GM19239 (cell line): ENCODE results near the gene C12orf76.
"Not testable (repeated sequence)": the region's sequence is repeated elsewhere in the genome, so short reads cannot be mapped to it uniquely, and the experiment has no call there.

ENCODE experiments used
- DNase-seq: peaks from one replicate; pipeline ENCODE4 v3.0.0; 2011; ENCODE audit warnings: low spot score; ENCODE audit not compliant: insufficient read length
- FAIRE-seq: peaks from 2 replicates; lab custom pipeline; 2011; peaks lifted over from hg19 to GRCh38; lab: Jason Lieb, UNC

C12orf76 gene

DNA sequence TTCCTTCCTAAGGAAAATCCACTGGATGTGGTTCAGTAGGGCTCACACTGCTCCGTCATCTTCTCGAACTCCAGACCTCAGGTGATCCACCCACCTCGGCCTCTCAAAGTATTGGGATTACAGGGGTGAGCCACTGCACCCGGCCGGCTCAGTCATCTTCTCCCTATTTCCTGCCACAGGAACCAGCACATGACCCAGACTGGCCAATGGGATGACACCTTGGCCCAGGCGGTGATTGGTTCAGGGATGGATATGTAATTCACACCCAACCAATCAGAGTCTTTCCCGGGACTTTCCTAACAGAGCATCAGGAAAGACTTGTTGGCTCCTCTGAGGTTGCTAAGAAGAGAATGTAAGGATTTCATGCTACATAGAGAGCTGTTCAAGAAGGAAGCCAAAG is 19.2 kb upstream of the C12orf76 start:
- no peak for FAIRE-seq
- no peak for DNase-seq

DNA sequence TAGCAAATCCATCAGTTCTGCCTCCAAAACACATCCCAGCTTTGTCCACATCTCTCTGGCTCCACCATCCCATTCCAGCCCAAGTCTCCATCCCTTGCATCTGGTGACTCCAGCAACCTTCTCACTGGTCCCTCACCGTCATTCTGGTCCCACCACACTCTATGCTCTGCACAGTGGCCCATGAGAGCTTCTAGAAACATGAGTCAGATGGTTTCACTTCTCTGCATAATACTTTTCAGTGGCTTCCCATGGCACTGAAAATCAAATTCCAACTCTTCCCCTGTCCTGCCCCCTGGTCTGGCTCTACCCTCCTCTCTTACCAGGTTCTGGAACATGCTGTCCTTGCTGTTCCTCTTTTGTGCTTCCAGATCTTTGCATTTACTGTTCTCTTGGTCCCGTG is 17.2 kb upstream of the C12orf76 start:
- no peak for DNase-seq
- FAIRE-seq: no peak

DNA sequence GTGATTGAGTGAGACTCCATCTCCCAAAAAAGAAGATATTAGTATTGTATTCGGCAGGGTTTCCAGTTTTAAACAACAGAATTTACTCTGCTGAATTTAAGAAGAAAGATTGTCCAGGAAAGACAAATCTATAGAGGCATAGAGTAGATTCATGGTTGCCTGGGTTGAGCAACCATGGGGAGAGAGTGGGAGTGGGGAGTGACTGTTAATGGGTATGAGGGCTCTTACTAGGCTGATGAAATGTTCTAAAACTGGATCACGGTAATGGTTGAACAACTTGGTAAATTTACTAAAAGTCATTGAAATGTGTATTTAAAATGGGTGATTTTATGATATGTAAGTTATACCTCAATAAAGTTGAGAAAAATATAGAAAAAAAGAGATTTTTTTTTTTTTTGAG is 13.9 kb upstream of the C12orf76 start:
- DNase-seq (no peak), FAIRE-seq (no peak)

DNA sequence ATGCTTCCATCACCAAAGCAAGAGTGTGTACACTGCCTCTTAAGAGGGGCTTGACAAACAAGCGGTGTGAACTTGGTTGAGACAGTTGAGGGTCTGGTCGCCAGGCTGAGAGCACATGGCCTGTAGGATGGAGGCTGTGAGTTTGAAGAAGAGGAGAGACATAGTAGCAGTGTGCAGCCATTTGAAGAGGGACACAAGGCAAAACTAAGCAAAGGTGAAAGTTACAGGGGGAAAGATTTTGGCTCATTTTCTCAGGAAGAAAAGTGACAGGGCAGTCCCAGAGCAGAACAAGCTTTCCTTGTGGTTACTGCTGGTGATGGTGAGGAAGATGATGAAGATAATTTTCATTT is 11.3 kb upstream of the C12orf76 start:
- DNase-seq (no peak), FAIRE-seq (no peak)

DNA sequence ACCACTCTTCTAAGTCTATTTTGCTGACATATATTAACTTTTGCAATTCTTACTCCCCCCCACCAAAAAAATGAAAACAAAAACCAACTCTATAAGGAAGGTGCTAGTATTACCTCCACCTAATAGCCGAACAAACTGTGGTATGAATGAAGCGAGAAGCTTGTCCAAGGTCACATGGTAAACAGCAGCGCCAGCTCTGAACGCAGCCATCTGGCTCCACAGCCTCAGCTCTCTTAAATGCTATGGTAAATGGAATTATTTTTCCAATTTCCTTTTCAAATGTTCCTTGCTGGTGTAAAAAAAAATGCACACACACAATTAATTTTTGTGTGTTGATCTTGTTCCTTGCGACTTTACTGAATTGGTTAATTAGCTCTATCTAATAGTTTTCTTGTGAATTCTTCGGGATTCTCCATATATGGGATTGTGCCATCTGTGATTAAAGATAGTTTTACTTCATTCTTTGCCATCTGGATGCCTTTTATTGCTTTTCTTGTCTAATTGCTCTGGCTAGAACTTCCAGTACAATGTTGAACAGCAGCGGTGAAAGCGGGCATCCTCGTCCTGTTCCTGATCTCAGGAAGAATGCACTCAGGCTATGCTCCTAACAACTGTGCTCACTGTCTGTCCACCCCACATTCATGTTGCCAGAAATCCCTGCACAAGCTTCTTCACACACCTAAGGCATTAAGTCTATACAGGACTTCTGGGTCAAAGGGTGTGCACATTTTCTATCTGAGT is 10.7 kb upstream of the C12orf76 start:
- no peak for FAIRE-seq
- no peak for DNase-seq

DNA sequence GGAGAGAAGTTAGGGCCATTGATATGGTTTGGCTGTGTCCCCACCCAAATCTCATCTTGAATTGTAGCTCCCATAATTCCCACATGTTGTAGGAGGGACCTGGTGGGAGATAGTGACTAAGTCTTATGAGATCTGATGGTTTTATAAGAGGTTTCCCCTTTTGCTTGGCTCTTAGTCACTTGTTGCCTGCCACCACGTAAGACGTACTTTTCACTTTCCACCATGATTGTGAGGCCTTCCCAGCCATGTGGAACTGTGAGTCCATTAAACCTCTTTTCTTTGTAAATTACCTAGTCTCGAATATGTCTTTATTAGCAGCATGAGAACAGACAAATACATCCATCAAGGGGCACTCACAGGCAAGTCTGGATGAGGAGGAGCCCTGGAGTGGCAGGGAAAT is 8.3 kb upstream of the C12orf76 start:
- not testable (repeated sequence) for FAIRE-seq, DNase-seq

DNA sequence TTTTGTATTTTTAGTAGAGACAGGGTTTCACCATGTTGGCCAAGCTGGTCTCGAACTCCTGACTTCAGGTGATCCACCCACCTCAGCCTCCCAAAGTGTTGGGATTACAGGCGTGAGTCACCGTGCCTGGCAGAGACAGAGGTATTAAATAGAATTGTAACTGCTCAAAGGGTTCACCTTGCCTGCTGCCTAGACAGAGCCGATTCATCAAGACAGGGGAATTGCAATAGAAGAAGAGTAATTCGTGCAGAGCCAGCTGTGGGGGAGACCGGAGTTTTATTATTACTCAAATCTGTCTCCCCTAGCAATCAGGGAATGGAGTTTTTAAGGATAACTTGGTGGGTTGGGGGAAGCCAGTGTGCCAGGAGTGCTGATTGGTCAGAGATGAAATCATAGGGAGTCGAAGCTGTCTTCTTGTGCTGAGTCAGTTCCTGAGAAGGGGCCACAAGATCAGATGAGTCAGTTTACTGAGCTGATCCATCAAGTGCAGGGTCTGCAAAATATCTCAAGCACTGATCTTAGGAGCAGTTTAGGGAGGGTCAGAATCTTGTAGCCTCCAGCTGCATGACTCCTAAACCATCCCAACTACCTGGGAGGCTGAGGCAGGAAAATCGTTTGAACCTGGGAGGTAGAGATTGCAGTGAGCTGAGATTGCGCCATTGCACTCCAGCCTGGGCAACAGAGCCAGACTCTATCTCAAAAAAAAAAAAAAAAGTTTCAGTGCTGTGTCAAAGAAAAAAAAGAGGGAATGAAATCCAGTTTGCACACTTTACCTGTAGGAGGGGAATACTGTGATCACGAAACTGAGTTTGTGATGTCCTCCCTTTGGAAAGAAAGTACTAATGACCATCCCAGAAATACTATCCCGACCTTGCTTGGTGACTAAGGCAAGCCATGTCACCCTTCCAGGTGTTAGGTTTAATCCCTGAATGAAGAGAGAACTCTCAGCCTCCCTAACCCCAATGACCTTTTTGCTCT is 7.3 kb upstream of the C12orf76 start:
- not testable (repeated sequence) for FAIRE-seq

DNA sequence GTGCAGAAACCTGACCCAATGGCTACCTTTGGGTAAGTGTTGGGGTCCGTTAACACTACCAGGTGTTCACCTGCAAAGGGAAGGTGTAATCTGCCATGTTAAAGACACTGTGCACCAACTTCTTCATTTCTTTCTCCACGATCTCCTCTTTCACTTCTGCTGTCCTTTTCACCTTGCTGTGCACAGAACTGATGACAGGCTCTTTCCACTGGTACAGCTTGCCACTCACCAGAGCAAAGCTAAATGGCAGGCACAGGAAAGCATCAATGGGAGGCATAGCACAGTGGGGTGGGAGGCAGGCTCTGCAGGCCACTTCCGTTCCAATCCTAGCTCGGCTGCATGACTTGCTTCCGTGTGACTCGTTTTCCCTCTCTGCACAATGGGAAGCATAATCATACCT is 2.6 kb upstream of the C12orf76 start:
- FAIRE-seq (no peak), DNase-seq (no peak)

More for the DNA sequence above, 7.3 kb upstream of the C12orf76 start:
- not testable (repeated sequence) for DNase-seq

DNA sequence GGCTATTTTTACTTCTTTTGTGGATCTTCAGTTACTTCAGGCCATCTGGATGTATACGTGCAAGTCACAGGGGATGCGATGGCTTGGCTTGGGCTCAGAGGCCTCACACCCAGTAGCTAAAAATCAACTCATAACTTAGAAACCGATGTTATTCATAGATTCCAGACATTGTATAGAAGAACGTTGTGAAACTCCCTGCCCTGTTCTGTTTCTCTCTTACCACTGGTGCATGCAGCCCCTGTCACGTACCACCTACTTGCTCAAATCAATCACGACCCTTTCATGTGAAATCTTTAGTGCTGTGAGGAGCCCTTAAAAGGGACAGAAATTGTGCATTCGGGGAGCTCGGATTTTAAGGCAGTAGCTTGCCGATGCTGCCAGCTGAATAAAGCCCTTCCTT is 1.3 kb upstream of the C12orf76 start:
- not testable (repeated sequence) for FAIRE-seq, DNase-seq

DNA sequence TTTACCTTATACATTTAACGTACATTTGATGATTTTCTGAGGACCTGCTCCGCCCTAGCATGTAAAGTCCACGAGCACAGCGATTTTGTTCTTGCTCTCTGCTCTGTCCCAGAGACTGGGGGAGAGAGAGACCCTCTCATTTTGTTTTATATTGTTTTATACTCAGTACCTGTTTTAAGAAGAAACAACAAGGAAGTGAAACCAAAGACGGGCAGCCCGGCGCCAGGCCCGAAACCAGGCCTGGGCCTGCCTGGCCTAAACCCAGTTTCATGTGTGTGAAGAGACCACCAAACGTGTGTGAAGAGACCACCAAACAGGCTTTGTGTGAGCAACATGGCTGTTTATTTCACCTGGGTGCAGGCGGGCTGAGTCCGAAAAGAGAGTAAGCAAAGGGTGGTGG is 712 bp upstream of the C12orf76 start:
- DNase-seq: not testable (repeated sequence)
- FAIRE-seq: peak; percentile 59

DNA sequence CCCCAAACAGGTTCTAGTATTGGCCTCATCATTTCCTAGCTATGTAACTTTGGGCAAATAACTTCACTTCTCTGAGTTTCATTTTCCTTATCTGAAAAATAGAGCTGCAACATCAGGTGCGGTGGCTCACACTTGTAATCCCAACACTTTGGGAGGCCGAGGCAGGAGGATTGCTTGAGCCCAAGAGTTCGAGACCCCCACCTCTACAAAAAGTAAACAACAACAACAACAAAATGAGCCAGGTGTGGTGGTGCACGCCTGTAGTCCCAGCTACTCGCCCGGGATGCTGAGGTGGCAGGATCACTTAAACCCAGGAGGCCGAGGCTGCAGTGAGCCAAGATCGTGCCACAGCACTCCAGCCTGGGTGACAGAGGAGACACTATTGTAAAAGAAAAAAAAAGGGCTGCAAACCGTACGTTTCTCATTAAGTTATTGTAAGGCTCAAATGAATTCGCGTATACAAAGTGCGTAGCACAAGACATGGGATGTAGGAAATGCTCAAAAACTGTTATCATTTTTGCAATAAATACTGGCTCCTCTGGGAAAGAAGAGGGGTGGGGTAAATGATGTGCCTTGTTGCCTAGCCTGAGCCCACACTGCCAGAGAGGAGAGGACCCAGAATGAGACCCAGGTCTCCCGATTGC is 903 bp downstream of the C12orf76 start:
- DNase-seq: no peak
- no peak for FAIRE-seq

DNA sequence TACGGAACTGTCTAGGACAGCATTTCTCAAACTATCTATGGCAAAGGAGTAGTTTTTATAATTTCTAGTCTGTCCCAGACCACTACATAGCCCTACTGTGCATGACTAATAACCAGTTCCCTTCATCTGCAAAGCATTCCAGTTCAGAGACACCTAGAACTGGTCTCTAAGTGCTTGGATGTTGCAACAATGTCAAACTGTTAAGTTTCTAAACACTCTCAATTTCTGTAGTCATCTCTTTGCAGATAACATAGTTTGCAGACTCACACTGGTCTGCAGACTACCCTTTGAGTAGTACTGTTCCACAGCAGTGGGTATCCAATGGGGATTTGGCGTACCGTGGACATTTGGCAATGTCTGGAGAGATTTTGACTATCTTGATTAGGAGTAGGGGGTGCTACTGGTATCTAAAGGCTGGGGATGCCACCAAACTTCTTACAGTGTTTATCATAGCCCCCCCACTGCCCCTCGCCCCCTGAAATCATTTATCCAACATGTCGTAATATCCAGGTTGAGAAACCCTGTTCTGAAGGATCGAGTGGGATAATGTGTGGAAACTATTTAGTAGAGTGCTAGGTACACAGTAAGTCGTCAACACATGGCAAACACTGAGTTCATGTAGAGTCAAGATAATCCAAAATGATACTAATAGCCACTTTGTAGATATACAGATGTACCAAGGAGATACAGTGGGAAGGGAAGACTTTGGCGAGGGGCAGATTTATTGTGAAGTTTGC is 1.7 kb downstream of the C12orf76 start:
- no peak for DNase-seq
- no peak for FAIRE-seq

DNA sequence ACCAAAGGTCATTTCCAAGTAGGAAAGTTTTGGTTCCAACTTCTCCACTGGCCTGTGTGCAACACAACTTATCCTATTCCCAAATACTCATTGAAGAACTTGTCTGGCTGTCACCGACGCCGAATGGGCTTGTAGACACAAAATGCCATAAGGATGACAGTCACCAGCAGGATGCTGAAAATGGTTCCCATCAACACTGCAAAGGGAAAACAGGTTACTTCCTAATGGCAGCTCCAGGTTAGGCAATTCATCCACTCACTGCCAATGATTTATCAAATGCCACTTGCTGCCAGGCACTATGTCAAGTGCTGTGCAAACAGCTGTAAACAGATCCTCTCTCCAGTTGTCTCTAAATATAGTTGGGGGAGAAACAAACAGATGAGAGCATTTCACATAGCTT is 6.1 kb downstream of the C12orf76 start:
- FAIRE-seq (no peak), DNase-seq (no peak)

DNA sequence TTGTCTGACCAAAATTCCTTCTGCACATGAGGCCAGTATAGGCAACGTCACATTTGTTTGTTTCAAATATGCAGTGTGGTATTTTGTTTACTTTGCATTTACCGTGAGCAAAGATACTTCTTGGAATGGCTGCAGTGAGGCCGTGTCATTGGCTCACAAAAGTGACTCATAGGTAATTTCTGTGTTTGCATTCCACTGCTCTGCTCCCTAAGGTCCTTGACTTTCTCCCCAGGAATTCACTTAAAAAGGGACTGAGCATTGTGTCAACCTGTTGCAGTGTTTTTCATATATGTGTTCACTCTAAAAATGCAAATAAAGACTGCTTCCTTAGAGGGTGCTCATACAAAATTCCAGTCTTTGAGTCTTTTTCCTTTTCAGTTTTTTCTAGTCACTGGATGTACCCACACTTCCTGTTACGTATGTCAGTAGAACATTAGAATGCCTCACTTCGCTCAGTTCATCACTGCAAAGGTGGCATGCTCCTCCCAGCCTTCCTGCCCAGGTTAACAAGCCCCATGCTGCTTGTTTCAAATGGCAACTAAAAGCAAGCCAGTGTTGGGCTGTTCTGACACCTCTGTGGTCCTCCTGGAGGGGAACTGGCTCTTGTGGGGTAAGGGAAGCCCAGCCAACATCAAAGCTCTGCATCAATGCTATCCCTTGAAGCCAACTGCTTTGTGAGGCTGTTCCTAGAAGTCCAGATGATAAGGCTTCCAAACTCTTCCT is 9.1 kb downstream of the C12orf76 start:
- FAIRE-seq (no peak), DNase-seq (no peak)

DNA sequence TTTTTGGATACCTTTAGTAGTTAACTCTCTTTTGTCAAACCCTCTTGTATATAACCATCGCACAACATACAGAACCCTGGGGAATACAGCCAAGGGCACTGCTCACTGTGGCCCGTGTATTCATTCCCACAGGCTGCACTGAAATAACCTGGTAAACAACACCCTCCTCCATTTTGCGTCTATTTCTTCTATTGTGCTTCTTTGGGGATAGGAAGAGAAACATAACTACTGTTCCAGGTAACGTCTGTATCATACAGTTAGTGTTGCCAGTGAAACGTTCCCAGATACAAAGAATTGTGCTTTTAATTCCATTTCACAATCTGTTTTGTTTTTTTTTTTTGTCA is 9.6 kb downstream of the C12orf76 start:
- no peak for FAIRE-seq

DNA sequence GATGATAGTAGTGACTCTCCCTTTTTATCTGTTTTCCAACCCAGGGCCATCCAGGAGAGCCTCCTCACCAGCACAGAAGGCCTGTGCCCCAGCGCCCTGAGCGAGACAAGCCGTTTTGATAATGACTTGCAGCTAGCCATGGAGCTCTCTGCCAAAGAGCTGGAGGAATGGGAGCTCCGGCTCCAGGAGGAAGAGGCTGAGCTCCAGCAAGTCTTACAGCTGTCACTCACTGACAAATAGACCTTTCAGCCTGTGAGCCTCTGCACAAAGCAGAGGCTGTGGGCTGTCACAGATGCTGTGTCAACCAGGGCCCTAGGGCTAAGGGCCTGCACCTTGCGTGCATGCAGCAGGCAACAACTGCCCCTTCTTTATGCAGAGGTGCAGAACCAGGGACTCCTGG is 11.0 kb downstream of the C12orf76 start:
- DNase-seq (no peak), FAIRE-seq (no peak)

More for the DNA sequence above, 9.6 kb downstream of the C12orf76 start:
- no peak for DNase-seq

DNA sequence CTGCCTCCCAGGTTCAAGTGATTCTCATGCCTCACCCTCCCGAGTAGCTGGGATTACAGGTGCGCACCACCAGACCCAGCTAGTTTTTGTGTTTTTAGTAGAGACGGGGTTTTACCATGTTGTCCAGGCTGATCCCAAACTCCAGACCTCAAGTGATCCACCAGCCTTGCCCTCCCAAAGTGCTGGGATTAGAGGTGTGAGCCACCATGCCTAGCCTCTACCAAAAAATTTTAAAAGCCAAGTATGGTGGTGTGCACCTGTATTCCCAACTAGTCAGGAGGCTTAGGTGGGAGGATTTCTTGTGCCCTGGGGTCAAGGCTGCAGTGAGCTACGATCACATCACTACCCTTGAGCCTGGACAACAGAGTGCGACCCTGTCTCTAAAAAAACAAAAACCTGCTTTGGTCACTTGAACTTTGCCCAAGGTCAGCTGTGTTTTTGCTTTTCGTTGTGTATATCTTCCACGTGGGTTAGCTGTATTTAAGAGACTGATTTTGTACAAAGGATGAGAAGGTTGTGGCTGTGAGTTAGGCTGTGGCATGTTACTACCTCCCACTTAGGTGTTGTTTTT is 12.7 kb downstream of the C12orf76 start:
- DNase-seq (no peak), FAIRE-seq (no peak)

DNA sequence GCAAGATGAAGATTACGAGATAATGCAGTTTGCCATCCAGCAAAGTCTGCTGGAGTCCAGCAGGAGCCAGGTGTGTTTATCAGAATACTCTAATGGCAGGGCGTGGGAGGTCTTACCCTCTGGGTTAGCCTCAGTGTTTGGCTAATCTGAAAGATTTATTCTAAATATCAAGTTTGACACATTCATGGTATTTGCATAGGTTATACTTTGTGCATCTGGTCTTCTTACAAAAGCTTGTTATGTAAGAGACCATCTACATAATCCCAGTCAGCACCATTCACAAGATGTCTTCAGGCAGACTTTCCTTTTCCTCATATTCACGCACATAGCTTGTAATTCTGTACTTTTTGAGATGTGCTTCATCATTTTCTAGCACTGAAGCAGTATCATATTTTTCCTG is 14.4 kb downstream of the C12orf76 start:
- no peak for FAIRE-seq
- no peak for DNase-seq

DNA sequence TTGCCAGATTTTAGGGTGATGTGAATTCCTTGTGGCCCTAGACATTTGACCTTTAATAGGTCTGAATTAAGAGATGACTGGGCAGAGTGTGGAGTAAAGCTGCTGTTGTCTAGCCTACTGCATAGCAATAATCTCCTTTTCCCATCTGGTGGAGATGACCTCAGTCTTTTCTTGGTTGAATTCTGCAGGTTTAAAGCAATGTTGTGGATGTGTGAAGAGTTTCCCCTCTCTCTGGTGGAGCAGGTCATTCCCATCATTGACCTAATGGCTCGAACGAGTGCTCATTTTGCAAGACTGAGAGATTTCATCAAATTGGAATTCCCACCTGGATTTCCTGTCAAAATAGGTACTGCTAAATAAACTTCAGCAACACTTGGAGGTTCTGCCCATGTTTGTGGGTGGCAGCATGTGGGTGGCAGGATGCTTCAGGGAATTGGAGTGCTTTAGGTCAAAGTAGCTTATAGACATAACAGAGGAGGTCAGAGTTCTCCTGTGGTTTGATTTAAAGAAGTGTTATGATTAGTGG is 19.0 kb downstream of the C12orf76 start:
- no peak for FAIRE-seq
- no peak for DNase-seq
